HCT116 (cell line): ENCODE measurements around the gene ATP1A4. TPM values are rescaled to one million over a fixed set of nuclear protein-coding genes. Genes with fewer than 3 reads are reported as not detected.
A peak's percentile ranks its signal among the peaks of the same experiment; 100 is the strongest.

ENCODE experiments used
- ATAC-seq: fragments of 200-7000 bp; cut with Tn5 transposase; 2 replicates; pipeline ENCODE4 v1.9.1; 2020; ENCODE audit warnings: mild to moderate bottlenecking, moderate library complexity
- BruUV-seq: library from RNA; stranded (reverse); fragments of 400-500 nt; replicated peaks from 2 replicates; lab custom pipeline; 2021; lab: Mats Ljungman, UMichigan
- CTCF ChIA-PET: fragments of 300-600 bp; sonication (Branson Sonifier 250); formaldehyde crosslinking; loops from one replicate; lab custom pipeline; 2021; ENCODE audit warnings: antibody characterized with exemption; lab: Charles Lee
- POLR2A ChIA-PET: fragments of 300-600, 350-600 bp; sonication (Branson Sonifier 250); formaldehyde crosslinking; loops from one replicate; lab custom pipeline; 2021; ENCODE audit warnings: antibody characterized with exemption; lab: Charles Lee
- RAD21 ChIA-PET, 2 experiments: fragments of 300-600 bp; sonication (Branson Sonifier 250); formaldehyde crosslinking; loops; one replicate each; lab custom pipeline; 2023; ENCODE audit warnings: low total read pairs in 2 of 2; ENCODE audit not compliant: uncharacterized antibody in 2 of 2, unreplicated experiment in 2 of 2, low non-redundant PET in 1 of 2; lab: Charles Lee
- DNase-seq: peaks from one replicate; pipeline ENCODE4 v3.0.0-alpha.2; 2010; ENCODE audit warnings: low read depth, low spot score
- H2AFZ ChIP-seq: fragments of 200-600 bp; shearing (Covaris generic), sonication (generic); 2 replicates; pipeline ENCODE4 v1.6.1; 2017; ENCODE audit warnings: low read depth, mixed run types, mixed read lengths, antibody characterized with exemption, low read length; ENCODE audit not compliant: poor library complexity, severe bottlenecking
- H3K27ac ChIP-seq: 2 replicates; pipeline ENCODE4 v1.5.1; 2012; ENCODE audit warnings: low read depth, low read length
- H3K27me3 ChIP-seq: fragments of 200-600 bp; sonication (generic); 2 replicates; pipeline ENCODE4 v1.6.1; 2016; ENCODE audit warnings: mixed run types, low read length, mixed read lengths; ENCODE audit not compliant: insufficient read depth
- H3K36me3 ChIP-seq, 2 experiments: fragments of 200-500 bp in 1 of 2; fragments of 200-600 bp in 1 of 2; sonication (Bioruptor generic) in 1 of 2; sonication (generic) in 1 of 2; 2 replicates each; pipeline versions ENCODE4 v1.5.1 to v1.6.1; 2014 to 2016; ENCODE audit warnings: low read length in 2 of 2, inconsistent platforms in 1 of 2, mixed read lengths in 1 of 2, mixed run types in 1 of 2; ENCODE audit not compliant: insufficient read depth in 2 of 2, control insufficient read depth in 1 of 2
- H3K4me1 ChIP-seq, 2 experiments: fragments of 200-600 bp in 1 of 2; sonication (generic) in 1 of 2; 2 replicates each; pipeline versions ENCODE4 v1.5.1 to v1.6.1; 2012 to 2017; ENCODE audit warnings: low read length in 2 of 2, inconsistent platforms in 1 of 2, mild to moderate bottlenecking in 1 of 2, mixed read lengths in 1 of 2, mixed run types in 1 of 2, moderate library complexity in 1 of 2; ENCODE audit not compliant: insufficient read depth in 2 of 2, control insufficient read depth in 1 of 2
- H3K4me2 ChIP-seq: fragments of 200-600 bp; sonication (generic); 2 replicates; pipeline ENCODE4 v1.6.1; 2017; ENCODE audit warnings: mixed run types, low read length, mixed read lengths
- H3K4me3 ChIP-seq, 2 experiments: fragments of 200-600 bp in 1 of 2; sonication (generic) in 1 of 2; replicated peaks in 1 of 2; 2 replicates each; pipeline ENCODE4 v1.5.1; 2011 to 2016; ENCODE audit warnings: low read length in 2 of 2, control low read depth in 1 of 2, low read depth in 1 of 2, mild to moderate bottlenecking in 1 of 2, mixed read lengths in 1 of 2, mixed run types in 1 of 2
- H3K79me2 ChIP-seq: fragments of 200-600 bp; sonication (generic); 2 replicates; pipeline ENCODE4 v1.6.1; 2017; ENCODE audit warnings: mild to moderate bottlenecking, mixed run types, low read length, moderate library complexity, mixed read lengths; ENCODE audit not compliant: insufficient read depth
- H3K9ac ChIP-seq: fragments of 200-600 bp; sonication (generic); 2 replicates; pipeline ENCODE4 v1.6.1; 2016; ENCODE audit warnings: low read length, mixed read lengths
- H3K9me2 ChIP-seq: fragments of 200-600 bp; sonication (generic), shearing (Covaris generic); 2 replicates; pipeline ENCODE4 v1.6.1; 2017; ENCODE audit warnings: mixed run types, mild to moderate bottlenecking, moderate library complexity; ENCODE audit not compliant: insufficient read depth
- H3K9me3 ChIP-seq, 2 experiments: fragments of 200-500 bp in 1 of 2; fragments of 200-600 bp in 1 of 2; sonication (Bioruptor generic) in 1 of 2; sonication (generic) in 1 of 2; 2 replicates each; pipeline ENCODE4 v1.6.1; 2014 to 2017; ENCODE audit warnings: low read length in 2 of 2, mixed read lengths in 2 of 2, inconsistent platforms in 1 of 2, low read depth in 1 of 2, mild to moderate bottlenecking in 1 of 2, mixed run types in 1 of 2, moderate library complexity in 1 of 2; ENCODE audit not compliant: control insufficient read depth in 1 of 2, insufficient read depth in 1 of 2
- H4K20me1 ChIP-seq: fragments of 200-600 bp; sonication (generic), shearing (Covaris generic); 2 replicates; pipeline ENCODE4 v1.6.1; 2017; ENCODE audit warnings: mixed run types, mild to moderate bottlenecking, moderate library complexity; ENCODE audit not compliant: insufficient read depth
- CEBPB ChIP-seq: IDR thresholded peaks from 2 replicates; pipeline ENCODE4 v1.6.1; 2012; ENCODE audit warnings: low read depth
- CTCF ChIP-seq, 3 experiments: fragments of 200-600 bp in 1 of 3; sonication (generic) in 1 of 3; IDR thresholded peaks in 2 of 3; conservative IDR thresholded peaks in 1 of 3; 2 replicates each; pipeline ENCODE4 v1.5.1; 2012 to 2017; ENCODE audit warnings: low read depth in 2 of 3, low read length in 2 of 3, antibody characterized with exemption in 1 of 3, borderline replicate concordance in 1 of 3, control low read depth in 1 of 3, mild to moderate bottlenecking in 1 of 3, mixed read lengths in 1 of 3, mixed run types in 1 of 3, moderate library complexity in 1 of 3; ENCODE audit not compliant: insufficient read depth in 1 of 3
- EZH2 ChIP-seq: fragments of 200-600 bp; sonication (generic); IDR thresholded peaks from 2 replicates; pipeline ENCODE4 v1.6.1; 2017; ENCODE audit warnings: antibody characterized with exemption, mixed run types
- POLR2A ChIP-seq: IDR thresholded peaks from 2 replicates; pipeline ENCODE4 v1.7.0; 2011; ENCODE audit warnings: borderline replicate concordance; ENCODE audit not compliant: insufficient read depth, insufficient read length; ENCODE audit errors: extremely low read depth
- POLR2AphosphoS5 ChIP-seq: IDR thresholded peaks from 2 replicates; pipeline ENCODE4 v1.6.1; 2011; ENCODE audit warnings: mild to moderate bottlenecking, low read depth, low read length, moderate library complexity
- SIN3A ChIP-seq: IDR thresholded peaks from 2 replicates; pipeline ENCODE4 v1.6.1; 2012; ENCODE audit warnings: low read depth
- SP1 ChIP-seq: IDR thresholded peaks from 2 replicates; pipeline ENCODE4 v1.6.1; 2012; ENCODE audit warnings: low read depth
- SRF ChIP-seq: IDR thresholded peaks from 2 replicates; pipeline ENCODE4 v1.6.1; 2012; ENCODE audit warnings: low read depth
- TCF7L2 ChIP-seq: IDR thresholded peaks from 2 replicates; pipeline ENCODE4 v1.7.0; 2011; ENCODE audit warnings: borderline replicate concordance, inconsistent platforms; ENCODE audit not compliant: insufficient read depth, insufficient read length; ENCODE audit errors: extremely low read depth
- YY1 ChIP-seq: IDR thresholded peaks from 2 replicates; pipeline ENCODE4 v1.6.1; 2011; ENCODE audit warnings: low read length, low read depth, moderate library complexity, mild to moderate bottlenecking; ENCODE audit not compliant: insufficient replicate concordance; ENCODE audit errors: extremely low read depth
- ZFX ChIP-seq: fragments of 450-650 bp; IDR thresholded peaks from 2 replicates; pipeline ENCODE4 v1.6.1; 2017
- ZNF274 ChIP-seq: fragments of 200-500 bp; sonication (Bioruptor generic); IDR thresholded peaks from 2 replicates; pipeline ENCODE4 v1.6.1; 2014; ENCODE audit warnings: mild to moderate bottlenecking, low read depth, low read length, inconsistent platforms
- intact Hi-C: fragments of 100-400 bp; cut with micrococcal nuclease; formaldehyde crosslinking; loops from 2 replicates; pipeline ENCODE4 v1.10.0; 2022
- total RNA-seq: library from RNA; stranded (reverse); gene quantifications from one replicate; pipeline ENCODE4 v1.2.1, GENCODE V29; 2021; ENCODE audit not compliant: unreplicated experiment
- TF ChIP-seq, protein P1 (sequence below): IDR thresholded peaks from 2 replicates; pipeline ENCODE4 v1.6.1; 2012
- TF ChIP-seq, protein P2 (sequence below): IDR thresholded peaks from 2 replicates; pipeline ENCODE4 v1.6.1; 2011; ENCODE audit warnings: mild to moderate bottlenecking, low read length, moderate library complexity; ENCODE audit not compliant: insufficient replicate concordance; ENCODE audit errors: extremely low read depth

The ATP1A4 gene
- total RNA-seq, 1 experiment from 2014 or later = not detected

GRCh38 chr1:160206421-160207117 is 55.2 kb downstream of the ATP1A4 start:
- H3K9me3 ChIP-seq = no peaks in the 10 kb centered on the region
- ChIA-PET POLR2A (interaction anchor here (1.5 kb wide), 1 partner anchor 13 kb away, joined by 6 read pairs; no protein-coding TSS in a partner anchor), CTCF (no interaction called here), RAD21 (no interaction called here)
- no TSS peak for BruUV-seq
- peaks cover 9 to 26% of the 10 kb centered on the region in 2 experiments; a peak in 3 of 4 replicates for H3K36me3 ChIP-seq
- peaks cover 12 to 20% of the 10 kb centered on the region in 2 experiments; a peak in 3 of 4 replicates for H3K4me1 ChIP-seq
- H4K20me1 ChIP-seq = 0 out of 2 replicates have a peak, but pooled peaks cover 4% of the 10 kb centered on the region
- H3K79me2 ChIP-seq = peaks cover 48% of the 10 kb centered on the region
- intact Hi-C loops = no loop called here
- H3K9ac ChIP-seq = peak overlapping the region; percentile 91
- peak; percentile 33 for ATAC-seq
- peak overlapping the region; percentile 4; the same call in 1 of the 2 replicates for H3K27ac ChIP-seq
- TF ChIP-seq SIN3A (0 out of 2 replicates have a peak, but pooled peaks have one; percentile 13), ZNF274 (no peak)
- peak overlapping the region; percentile 78 to 89 for H3K4me3 ChIP-seq
- no peak for DNase-seq
- H3K9me2 ChIP-seq = no peaks in the 10 kb centered on the region
- no peaks in the 10 kb centered on the region for H3K27me3 ChIP-seq
- peak overlapping the region; percentile 90 for H3K4me2 ChIP-seq
- H2AFZ ChIP-seq = no peak overlapping the region

- RAD21 ChIA-PET = no interaction called here
- POLR2A ChIA-PET = interaction anchor here (0.6 to 1.5 kb wide), 2 partner anchors 8 to 12 kb away, joined by 6 read pairs; no protein-coding TSS in a partner anchor
- DNase-seq (no peak), ATAC-seq (no peak)
- intact Hi-C loops = no loop called here
- no TSS peak for BruUV-seq
- no peak overlapping the region for H3K27ac ChIP-seq
- 0 out of 2 replicates have a peak, but pooled peaks cover 4% of the 10 kb centered on the region for H4K20me1 ChIP-seq
- peaks cover 48% of the 10 kb centered on the region for H3K79me2 ChIP-seq
- peaks cover 10 to 29% of the 10 kb centered on the region in 2 experiments; a peak in 3 of 4 replicates for H3K36me3 ChIP-seq
- CTCF ChIA-PET = interaction anchor here (1.5 kb wide), 1 partner anchor 106 kb away, joined by 3 read pairs; no protein-coding TSS in a partner anchor
- peaks cover 12 to 20% of the 10 kb centered on the region in 2 experiments; a peak in 3 of 4 replicates for H3K4me1 ChIP-seq
- no peak overlapping the region for H3K9ac ChIP-seq
- H3K9me3 ChIP-seq = no peaks in the 10 kb centered on the region
- peak overlapping the region; percentile 90 for H3K4me2 ChIP-seq
- no peaks in the 10 kb centered on the region for H3K27me3 ChIP-seq
- no peak overlapping the region for H3K4me3 ChIP-seq
- no peaks in the 10 kb centered on the region for H3K9me2 ChIP-seq
- H2AFZ ChIP-seq = no peak overlapping the region
- no peak for TF ChIP-seq CEBPB
- no peak for TF ChIP-seq SP1
- TF ChIP-seq, protein P1, sequence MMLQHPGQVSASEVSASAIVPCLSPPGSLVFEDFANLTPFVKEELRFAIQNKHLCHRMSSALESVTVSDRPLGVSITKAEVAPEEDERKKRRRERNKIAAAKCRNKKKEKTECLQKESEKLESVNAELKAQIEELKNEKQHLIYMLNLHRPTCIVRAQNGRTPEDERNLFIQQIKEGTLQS = no peak
- no peak for TF ChIP-seq SIN3A
- TF ChIP-seq, protein P2, sequence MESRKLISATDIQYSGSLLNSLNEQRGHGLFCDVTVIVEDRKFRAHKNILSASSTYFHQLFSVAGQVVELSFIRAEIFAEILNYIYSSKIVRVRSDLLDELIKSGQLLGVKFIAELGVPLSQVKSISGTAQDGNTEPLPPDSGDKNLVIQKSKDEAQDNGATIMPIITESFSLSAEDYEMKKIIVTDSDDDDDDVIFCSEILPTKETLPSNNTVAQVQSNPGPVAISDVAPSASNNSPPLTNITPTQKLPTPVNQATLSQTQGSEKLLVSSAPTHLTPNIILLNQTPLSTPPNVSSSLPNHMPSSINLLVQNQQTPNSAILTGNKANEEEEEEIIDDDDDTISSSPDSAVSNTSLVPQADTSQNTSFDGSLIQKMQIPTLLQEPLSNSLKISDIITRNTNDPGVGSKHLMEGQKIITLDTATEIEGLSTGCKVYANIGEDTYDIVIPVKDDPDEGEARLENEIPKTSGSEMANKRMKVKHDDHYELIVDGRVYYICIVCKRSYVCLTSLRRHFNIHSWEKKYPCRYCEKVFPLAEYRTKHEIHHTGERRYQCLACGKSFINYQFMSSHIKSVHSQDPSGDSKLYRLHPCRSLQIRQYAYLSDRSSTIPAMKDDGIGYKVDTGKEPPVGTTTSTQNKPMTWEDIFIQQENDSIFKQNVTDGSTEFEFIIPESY = no peak
- TF ChIP-seq POLR2AphosphoS5 = no peak
- no peak for TF ChIP-seq EZH2
- no peak for TF ChIP-seq SRF
- no peak for TF ChIP-seq TCF7L2
- TF ChIP-seq YY1 = no peak
- TF ChIP-seq POLR2A = no peak
- no peak for TF ChIP-seq CTCF (IDR thresholded peaks at IDR 0.05 in 2 of 3, conservative IDR thresholded peaks at IDR 0.05 in 1 of 3; ENCODE audit: borderline replicate concordance in 1 of 3, insufficient read depth in 1 of 3, low read depth in 2 of 3, low read length in 2 of 3)
- no peak for TF ChIP-seq ZFX
Observed at GRCh38 chr1:160207118-160207650, 55.8 kb downstream of the ATP1A4 start.
